ENCODE measurements around the gene MS4A7. TPM values are rescaled to one million over a fixed set of nuclear protein-coding genes. Genes with fewer than 3 reads are reported as not detected.

MS4A7 gene
- total and polyA plus RNA-seq, 12 donors: 2.3 to 23.9 (median 5.5) TPM

DNA sequence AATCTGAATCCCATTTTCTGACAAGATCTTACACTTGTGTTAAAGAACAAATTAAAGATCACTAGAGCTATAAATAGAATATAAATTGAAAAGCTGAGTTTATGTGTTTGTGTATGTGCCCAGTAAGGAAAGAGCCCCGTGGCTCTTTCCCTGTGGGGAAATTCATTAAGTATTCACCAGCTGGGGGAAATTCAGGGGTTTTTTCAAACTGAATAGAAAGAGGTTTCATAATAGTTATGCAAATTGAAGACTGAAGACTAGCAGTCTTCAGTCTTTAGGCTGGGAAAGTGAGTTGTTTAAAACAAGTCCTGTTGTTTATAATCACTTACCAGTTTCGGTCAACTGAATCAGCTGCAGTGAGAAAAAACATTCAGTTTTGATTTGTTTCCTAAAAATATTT lies 11.3 kb upstream of the MS4A7 start:
- Histone ChIP-seq H3K4me1 (peaks cover 0 to 28% (median 0%) of the 10 kb centered on the region in 9 donors), H3K4me3 (no peak overlapping the region), H3K27me3 (peaks cover 0 to 40% (median 3%) of the 10 kb centered on the region in 7 donors), H3K36me3 (no peaks in the 10 kb centered on the region), H3K9me3 (peaks cover 0 to 8% (median 0%) of the 10 kb centered on the region in 11 donors), H3K27ac (peak overlapping the region in 1 of 10 donors; percentile 42)
- no peak for ATAC-seq
- 62 to 63% methylated on average over 2 of the region's 2 CpGs for WGBS, 2 donors
- TF ChIP-seq, protein P1, sequence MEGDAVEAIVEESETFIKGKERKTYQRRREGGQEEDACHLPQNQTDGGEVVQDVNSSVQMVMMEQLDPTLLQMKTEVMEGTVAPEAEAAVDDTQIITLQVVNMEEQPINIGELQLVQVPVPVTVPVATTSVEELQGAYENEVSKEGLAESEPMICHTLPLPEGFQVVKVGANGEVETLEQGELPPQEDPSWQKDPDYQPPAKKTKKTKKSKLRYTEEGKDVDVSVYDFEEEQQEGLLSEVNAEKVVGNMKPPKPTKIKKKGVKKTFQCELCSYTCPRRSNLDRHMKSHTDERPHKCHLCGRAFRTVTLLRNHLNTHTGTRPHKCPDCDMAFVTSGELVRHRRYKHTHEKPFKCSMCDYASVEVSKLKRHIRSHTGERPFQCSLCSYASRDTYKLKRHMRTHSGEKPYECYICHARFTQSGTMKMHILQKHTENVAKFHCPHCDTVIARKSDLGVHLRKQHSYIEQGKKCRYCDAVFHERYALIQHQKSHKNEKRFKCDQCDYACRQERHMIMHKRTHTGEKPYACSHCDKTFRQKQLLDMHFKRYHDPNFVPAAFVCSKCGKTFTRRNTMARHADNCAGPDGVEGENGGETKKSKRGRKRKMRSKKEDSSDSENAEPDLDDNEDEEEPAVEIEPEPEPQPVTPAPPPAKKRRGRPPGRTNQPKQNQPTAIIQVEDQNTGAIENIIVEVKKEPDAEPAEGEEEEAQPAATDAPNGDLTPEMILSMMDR (IDR thresholded peaks at IDR 0.05): no peak
- DNase-seq: no peak
- intact Hi-C loops (cut with DNase I): loop anchor here in 2 of 10 donors (10.0 kb wide), 1 partner anchor 248 kb away; no protein-coding TSS in a partner anchor

DNA sequence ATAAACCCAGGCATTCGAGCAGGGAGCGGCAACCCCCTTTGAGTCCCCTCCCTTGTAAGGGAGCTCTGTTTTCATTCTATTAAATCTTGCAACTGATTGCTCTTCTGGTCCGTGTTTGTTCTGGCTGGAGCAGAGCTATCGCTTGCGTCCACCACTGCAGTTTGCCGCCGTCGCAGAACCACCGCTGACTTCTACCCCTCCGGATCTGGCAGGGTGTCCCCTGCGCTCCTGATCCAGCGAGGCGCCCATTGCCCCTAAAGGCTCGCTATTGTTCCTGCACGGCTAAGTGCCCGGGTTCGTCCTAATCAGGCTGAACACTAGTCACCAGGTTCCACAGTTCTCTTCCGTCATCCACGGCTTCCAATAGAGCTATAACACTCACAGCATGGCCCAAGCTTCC lies 10.4 kb upstream of the MS4A7 start:
- Histone ChIP-seq H3K36me3 (no peaks in the 10 kb centered on the region), H3K27me3 (peaks cover 0 to 40% (median 3%) of the 10 kb centered on the region in 7 donors), H3K4me3 (no peak overlapping the region), H3K4me1 (peaks cover 0 to 30% (median 0%) of the 10 kb centered on the region in 9 donors), H3K9me3 (peaks cover 0 to 8% (median 0%) of the 10 kb centered on the region in 11 donors), H3K27ac (peak overlapping the region in 1 of 10 donors; percentile 42)
- no peak for ATAC-seq
- intact Hi-C loops (cut with DNase I): loop anchor here in 2 of 10 donors (10.0 kb wide), 1 partner anchor 247 kb away; no protein-coding TSS in a partner anchor
- TF ChIP-seq, protein P1 (IDR thresholded peaks at IDR 0.05): no peak
- DNase-seq: no peak
- WGBS, 2 donors: 89 to 94% methylated on average over 19 of the region's 19 CpGs

DNA sequence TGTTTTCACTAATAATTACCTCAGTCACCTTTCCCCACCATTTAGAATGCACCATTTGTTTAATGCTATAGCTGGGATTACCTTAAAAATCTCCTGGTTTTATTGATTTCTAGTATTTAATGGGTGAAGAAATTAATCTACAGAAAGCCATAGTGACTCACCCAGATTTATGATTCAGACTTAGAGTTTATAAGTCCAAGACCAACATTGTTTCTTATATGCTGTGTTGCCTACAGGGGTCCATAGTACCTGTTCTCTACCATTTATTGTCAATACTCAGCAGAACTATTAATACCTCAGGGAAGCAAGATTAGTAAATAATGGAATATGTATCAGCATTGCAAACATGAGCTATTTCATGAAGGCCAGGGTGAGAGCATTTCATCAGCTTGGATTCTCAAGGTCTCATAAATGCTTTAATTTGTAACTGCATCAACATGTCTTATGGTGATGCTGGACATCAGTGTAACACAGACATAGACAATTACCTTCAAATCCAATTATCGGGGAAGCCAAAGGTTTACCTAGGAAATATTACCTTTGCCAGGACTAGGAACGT lies 8.0 kb upstream of the MS4A7 start:
- no peak for ATAC-seq
- 55 to 68% methylated on average over 2 of the region's 2 CpGs for WGBS, 2 donors
- Histone ChIP-seq H3K27me3 (peaks cover 0 to 23% (median 0%) of the 10 kb centered on the region in 7 donors), H3K9me3 (peaks cover 0 to 8% (median 0%) of the 10 kb centered on the region in 11 donors), H3K36me3 (no peaks in the 10 kb centered on the region), H3K4me3 (no peak overlapping the region), H3K4me1 (peaks cover 0 to 20% (median 0%) of the 10 kb centered on the region in 9 donors), H3K27ac (peak overlapping the region in 1 of 10 donors; percentile 53)
- intact Hi-C loops (cut with DNase I): no loop called here
- no peak for DNase-seq
- TF ChIP-seq, protein P1 (IDR thresholded peaks at IDR 0.05): no peak

DNA sequence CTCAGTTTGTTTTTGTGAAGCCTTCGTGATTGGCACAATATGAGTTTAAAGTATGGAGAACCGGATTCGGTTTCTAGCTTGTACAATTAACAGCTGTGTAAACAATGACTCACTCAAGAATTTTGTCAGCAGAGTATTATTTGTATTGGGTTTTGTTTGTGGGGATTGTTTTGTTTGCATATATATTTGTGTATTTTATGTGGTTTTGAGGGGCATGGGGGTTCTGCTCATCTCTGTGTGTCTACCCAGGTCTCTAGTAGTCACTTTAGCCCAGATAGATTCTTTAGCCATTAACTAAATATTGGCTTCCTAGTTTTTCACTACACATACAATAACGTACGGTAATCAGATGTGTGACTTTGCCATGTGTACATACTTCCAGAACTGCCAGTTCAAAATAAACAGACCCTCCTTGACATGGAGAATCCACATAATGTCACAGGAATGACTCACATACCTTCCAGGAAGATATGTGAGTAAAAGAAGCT lies 7.5 kb upstream of the MS4A7 start:
- Histone ChIP-seq H3K27ac (peak overlapping the region in 1 of 10 donors; percentile 53), H3K9me3 (peaks cover 0 to 8% (median 0%) of the 10 kb centered on the region in 11 donors), H3K4me1 (peaks cover 0 to 20% (median 0%) of the 10 kb centered on the region in 9 donors), H3K36me3 (no peaks in the 10 kb centered on the region), H3K4me3 (no peak overlapping the region), H3K27me3 (peaks cover 0 to 18% (median 0%) of the 10 kb centered on the region in 7 donors)
- TF ChIP-seq, protein P1 (IDR thresholded peaks at IDR 0.05): no peak
- ATAC-seq: no peak
- DNase-seq: no peak
- WGBS, 2 donors: 46 to 52% methylated on average over 5 of the region's 5 CpGs
- intact Hi-C loops (cut with DNase I): no loop called here
